Measurements from ENCODE around the gene LCN9.
"Not testable (repeated sequence)": the region's sequence is repeated elsewhere in the genome, so short reads cannot be mapped to it uniquely, and the experiment has no call there.

Gene LCN9

GRCh38 chr9:135620558-135620957, 42.6 kb upstream of the LCN9 start:
- H3K27ac ChIP-seq, result no peak overlapping the region
- no peak for DNase-seq
- no peaks in the 10 kb centered on the region for H3K36me3 ChIP-seq
- H3K4me3 ChIP-seq (ENCODE audit: low read depth, low read length), result no peak overlapping the region
- no peaks in the 10 kb centered on the region for H3K27me3 ChIP-seq (ENCODE audit: insufficient read depth, low read depth, severe bottlenecking)
- no peak for TF ChIP-seq CTCF (IDR thresholded peaks at IDR 0.05; ENCODE audit: low read depth, low read length)
- no peaks in the 10 kb centered on the region for H3K9me3 ChIP-seq (ENCODE audit: severe bottlenecking)

GRCh38 chr9:135622415-135623020, 40.6 kb upstream of the LCN9 start:
- Histone ChIP-seq H3K27me3 (ENCODE audit: insufficient read depth, low read depth, severe bottlenecking) (no peaks in the 10 kb centered on the region), H3K27ac (peak overlapping the region; percentile 26; the same call in 1 of the 2 replicates), H3K36me3 (no peaks in the 10 kb centered on the region), H3K4me3 (ENCODE audit: low read depth, low read length) (no peak overlapping the region), H3K9me3 (ENCODE audit: severe bottlenecking) (no peaks in the 10 kb centered on the region)
- no peak for TF ChIP-seq CTCF (IDR thresholded peaks at IDR 0.05; ENCODE audit: low read depth, low read length)
- DNase-seq, result peak; percentile 39

GRCh38 chr9:135624282-135624681, 38.8 kb upstream of the LCN9 start:
- Histone ChIP-seq H3K27me3 (ENCODE audit: insufficient read depth, low read depth, severe bottlenecking) (no peaks in the 10 kb centered on the region), H3K27ac (no peak overlapping the region), H3K4me3 (ENCODE audit: low read depth, low read length) (no peak overlapping the region), H3K9me3 (ENCODE audit: severe bottlenecking) (no peaks in the 10 kb centered on the region), H3K36me3 (no peaks in the 10 kb centered on the region)
- TF ChIP-seq CTCF (IDR thresholded peaks at IDR 0.05; ENCODE audit: low read depth, low read length), result no peak
- no peak for DNase-seq

DNA sequence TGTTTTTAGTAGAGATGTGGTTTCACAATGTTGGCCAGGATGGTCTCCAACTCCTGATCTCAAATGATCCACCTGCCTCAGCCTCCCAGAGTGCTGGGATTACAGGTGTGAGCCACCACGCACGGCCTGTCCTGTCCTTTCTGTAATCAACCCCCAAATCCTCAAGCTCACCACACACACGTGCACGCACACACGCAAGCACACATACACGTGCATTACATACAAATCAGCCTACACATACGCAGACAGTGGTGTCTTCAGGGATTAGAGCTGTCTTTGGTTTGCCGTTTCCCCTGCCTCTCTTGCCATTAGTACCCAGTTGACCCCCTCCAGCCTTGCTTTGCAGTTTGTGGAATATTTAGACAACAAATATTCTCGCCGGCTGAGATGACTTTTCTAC, 30.3 kb upstream of the LCN9 start:
- no peak overlapping the region for H3K27ac ChIP-seq
- H3K27me3 ChIP-seq (ENCODE audit: insufficient read depth, low read depth, severe bottlenecking), result no peaks in the 10 kb centered on the region
- peaks cover 3% of the 10 kb centered on the region for H3K9me3 ChIP-seq (ENCODE audit: severe bottlenecking)
- H3K36me3 ChIP-seq, result no peaks in the 10 kb centered on the region
- no peak for TF ChIP-seq CTCF (IDR thresholded peaks at IDR 0.05; ENCODE audit: low read depth, low read length)
- no peak for DNase-seq
- H3K4me3 ChIP-seq (ENCODE audit: low read depth, low read length), result no peak overlapping the region

DNA sequence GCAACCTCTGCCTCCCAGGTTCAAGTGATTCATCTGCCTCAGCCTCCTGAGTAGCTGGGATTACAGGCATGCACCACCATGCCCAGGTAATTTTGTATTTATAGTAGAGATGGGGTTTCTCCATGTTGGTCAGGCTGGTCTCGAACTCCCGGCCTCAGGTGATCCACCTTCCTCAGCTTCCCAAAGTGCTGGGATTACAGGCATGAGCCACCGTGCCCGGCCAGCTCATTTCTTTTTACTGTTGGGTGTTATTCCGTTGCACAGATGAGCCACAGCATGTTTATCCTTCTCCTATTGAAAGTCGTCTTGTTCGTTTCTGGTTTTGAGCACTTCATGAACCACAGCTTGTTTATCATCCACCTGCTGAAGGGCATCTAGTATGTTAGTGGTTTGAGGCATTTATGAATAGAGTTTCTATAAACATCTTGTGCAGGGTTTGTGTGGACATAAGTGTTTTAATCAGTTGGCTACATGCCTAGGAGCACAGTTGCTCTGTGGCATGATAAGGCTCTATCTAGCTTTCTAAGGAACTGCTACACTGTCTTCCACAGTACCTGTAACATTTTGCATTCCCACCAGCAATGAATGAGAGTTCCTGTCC, 26.1 kb upstream of the LCN9 start:
- not testable (repeated sequence) for H3K27me3 ChIP-seq (ENCODE audit: insufficient read depth, low read depth, severe bottlenecking); H3K4me3 ChIP-seq (ENCODE audit: low read depth, low read length); H3K27ac ChIP-seq; H3K9me3 ChIP-seq (ENCODE audit: severe bottlenecking); H3K36me3 ChIP-seq; DNase-seq

GRCh38 chr9:135639196-135639595, 23.9 kb upstream of the LCN9 start, which contains the start of gene GLT6D1:
Gene GLT6D1 (minus strand): TSS chr9:135639540. CDS start chr9:135639187, 353 bp downstream.
- Histone ChIP-seq H3K27me3 (ENCODE audit: insufficient read depth, low read depth, severe bottlenecking) (no peaks in the 10 kb centered on the region), H3K4me3 (ENCODE audit: low read depth, low read length) (no peak within 1 kb of the TSS), H3K36me3 (no peaks in the 10 kb centered on the region), H3K27ac (no peak within 1 kb of the TSS), H3K9me3 (ENCODE audit: severe bottlenecking) (peaks cover 4% of the 10 kb centered on the region)
- TF ChIP-seq CTCF (IDR thresholded peaks at IDR 0.05; ENCODE audit: low read depth, low read length), result no peak
- DNase-seq, result no peak
